HTERT RPE-1 (cell line): ENCODE results near the gene ST14.
"Not testable (repeated sequence)": the region's sequence is repeated elsewhere in the genome, so short reads cannot be mapped to it uniquely, and the experiment has no call there.

Experiments
- in situ Hi-C: fragments of 300-500 bp; cut with MboI; formaldehyde crosslinking; loops from 4 replicates; pipeline ENCODE4 v1.14.3; 2020; ENCODE audit warnings: low sequenced_read_pairs

The ST14 gene

DNA sequence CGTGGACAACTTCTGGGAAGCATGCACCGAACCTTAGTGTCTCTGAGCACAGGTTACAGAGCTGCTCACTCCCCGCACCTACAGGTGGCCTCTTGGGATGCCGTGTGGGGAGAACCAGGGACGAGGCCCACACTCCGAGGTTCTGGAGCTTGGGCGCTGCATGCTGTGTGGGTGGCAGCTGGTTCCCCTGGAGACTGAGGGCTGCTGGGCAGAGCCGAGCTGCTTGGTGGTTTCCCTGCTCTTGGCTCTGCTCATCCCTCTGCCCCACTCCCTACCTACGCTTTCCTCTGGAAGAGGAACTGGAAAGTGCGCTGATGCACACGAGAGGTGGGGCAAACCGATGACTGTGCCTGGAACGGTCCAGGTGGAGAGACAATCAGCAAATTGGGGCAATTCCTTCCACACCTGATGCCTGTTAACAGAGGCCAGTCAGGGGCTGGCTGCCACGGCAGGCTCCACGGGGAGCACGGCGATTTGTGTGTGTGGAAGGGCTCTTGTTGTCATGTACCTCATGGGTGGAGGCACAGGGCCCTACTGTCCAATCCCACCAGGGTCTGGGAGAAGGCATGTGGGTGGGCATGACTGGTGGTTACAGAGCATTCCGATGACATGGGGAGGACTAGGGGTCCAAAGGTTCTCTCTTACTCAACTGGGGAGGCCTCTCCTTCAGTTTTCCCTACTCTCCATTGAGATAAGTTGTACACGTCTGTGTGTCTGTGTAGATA, 60.9 kb downstream of the ST14 start:
- in situ Hi-C loops, result no loop called here

DNA sequence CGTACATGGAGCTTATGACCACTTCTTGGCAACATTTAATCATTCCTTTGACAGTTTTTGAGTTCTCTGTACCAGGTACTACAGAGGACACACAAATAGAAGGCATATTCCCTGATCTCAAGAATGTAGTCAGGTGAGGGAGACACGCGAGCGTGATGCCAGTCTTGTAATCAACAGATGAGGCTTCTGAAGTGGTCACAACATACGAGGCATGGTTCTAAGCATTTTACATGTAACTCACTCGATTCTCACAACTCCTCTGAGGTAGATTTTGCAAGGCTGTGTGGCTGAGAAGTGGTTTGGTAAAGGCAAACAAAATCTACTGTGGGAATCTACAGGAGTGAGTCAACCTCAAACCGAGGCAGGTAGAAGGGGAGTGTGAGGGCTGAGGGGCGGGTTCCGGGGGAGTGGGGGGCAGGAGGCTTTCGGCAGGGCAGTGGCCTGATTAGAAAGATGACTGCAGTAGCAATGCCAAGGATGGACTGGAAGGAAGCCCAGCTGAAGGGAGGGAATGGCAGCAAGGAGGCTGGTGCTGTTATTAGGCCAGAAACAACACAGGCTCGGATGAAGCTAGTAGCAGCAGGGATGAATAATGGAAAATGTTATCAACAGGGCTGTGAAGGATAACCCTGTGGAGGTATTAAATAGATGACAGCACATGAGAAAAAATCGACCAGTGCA, 63.8 kb downstream of the ST14 start:
- in situ Hi-C loops, result no loop called here

DNA sequence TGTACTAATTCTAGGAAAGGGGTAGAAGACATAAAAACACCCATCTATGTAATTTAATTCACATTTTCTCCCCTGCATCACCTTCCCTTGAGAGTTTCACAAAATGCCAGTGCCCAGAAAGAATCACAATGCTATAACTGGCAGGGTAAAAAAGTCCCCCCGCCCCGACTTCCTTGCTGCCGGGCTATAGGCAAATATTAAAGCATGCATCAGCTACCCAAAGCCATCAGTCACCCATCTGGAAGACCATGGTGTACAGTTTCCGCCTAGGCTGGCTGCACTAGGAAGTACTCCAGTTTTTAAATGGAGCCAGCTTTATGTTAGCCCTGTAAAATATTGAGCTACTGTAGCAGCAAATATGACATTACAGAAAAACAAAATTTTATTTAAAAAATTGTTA, 67.8 kb downstream of the ST14 start:
- in situ Hi-C loops, result no loop called here

DNA sequence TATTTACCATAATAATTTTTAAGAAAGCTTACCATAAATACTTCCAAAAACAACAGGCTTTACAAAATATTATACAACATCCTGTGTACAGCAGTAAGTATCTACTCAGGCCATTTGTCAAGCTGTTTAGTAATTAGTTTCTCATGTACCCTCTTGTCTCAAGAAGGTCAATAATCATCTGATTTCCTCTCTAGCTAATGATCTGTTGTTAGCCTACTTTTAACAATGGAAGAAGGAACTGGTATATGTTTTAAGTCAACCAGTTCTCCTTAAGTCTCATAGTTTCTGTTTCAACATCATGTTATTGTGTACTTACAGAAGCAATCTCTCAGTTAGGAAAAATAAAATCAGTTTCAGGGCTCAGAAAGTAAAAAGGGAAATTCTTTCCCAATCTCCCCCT, 73.9 kb downstream of the ST14 start:
- in situ Hi-C loops, result not testable (repeated sequence)

DNA sequence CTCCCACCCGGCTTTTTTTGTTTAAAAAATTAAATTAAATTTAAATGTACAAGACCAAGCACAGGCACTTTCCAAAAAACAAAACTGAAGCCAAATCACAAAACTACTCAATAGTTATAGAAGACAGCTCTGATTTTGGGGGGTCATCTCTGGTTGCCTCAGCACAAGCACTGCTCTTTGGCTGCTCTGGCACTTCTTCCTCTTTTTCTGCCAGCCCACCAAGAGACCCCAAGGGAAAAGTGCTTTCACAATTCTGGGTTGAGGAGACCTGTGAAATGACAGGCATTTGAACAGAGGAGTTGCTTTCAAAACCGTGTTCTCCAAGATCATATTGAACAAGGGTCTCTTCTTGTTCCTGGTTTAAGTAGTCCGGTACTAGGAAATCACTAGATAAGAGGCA, 74.3 kb downstream of the ST14 start:
- in situ Hi-C loops, result not testable (repeated sequence)

DNA sequence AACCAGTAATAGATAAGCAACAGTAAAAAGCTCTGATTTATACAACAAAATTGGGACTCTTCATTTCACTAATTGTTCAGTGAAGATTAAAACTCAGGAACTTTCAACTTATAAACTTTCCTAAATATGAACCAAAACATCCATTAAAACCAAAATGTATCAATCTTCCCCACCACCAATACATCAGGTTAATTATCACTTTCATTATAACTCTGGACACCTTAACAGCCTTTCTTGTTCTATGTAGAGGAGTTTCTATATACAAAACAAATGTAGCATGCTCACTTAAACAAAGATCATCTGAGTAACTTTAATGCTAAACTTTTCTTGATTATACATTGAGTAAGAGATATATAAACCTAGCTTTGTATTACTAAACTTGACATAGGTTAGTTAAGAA, 74.7 kb downstream of the ST14 start:
- in situ Hi-C loops, result no loop called here

DNA sequence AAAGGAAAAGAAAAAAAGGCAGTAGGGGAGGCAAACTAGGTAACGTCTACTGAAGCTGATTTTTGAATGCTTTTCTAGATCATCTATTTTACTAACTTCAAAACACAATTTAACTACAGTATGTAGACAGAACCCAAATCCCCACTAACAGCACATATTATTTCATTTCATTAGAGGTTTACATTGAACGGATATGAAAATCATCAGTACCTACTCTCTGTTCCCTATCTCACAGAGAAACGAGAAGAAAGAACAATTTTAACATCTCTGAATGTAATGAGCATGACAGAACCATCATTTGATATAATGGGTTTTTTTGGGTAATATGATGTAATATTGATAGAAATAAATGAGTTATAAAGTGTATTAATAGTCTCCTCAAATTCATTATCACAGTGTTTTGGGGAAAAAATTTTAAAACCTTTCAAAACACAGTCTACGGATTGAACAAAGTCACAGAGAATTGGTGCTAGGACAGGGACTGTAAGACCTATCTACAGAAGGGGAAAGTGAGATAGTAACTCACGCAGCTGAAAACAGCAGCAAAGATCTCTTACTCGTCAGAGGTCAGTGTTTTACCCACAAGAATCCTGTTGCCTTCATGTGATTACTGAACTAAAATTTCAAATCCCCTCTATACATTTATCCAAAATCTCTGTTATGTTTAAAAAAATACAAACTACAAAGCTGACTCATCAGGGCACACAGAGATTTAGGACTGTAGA, 77.9 kb downstream of the ST14 start:
- in situ Hi-C loops, result no loop called here

DNA sequence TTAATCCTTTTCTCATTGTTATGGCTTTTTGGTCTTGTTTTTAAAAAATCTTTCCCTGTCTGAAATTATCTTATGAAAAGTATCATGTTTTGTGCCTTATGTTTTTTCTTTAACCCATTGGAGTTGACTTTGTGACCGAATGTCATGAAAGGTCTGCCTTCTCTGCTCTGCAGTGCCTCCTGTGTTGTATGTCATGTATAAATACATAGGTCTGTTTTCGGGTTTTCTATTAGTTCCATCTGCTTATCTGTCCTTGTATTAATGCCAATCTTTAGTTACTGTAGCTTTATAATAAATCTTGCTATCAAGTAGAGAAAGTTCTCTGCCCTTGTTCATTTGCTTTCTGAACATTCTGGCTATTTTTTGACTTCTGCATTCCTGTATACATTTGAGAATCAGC, 82.1 kb downstream of the ST14 start:
- in situ Hi-C loops, result no loop called here

DNA sequence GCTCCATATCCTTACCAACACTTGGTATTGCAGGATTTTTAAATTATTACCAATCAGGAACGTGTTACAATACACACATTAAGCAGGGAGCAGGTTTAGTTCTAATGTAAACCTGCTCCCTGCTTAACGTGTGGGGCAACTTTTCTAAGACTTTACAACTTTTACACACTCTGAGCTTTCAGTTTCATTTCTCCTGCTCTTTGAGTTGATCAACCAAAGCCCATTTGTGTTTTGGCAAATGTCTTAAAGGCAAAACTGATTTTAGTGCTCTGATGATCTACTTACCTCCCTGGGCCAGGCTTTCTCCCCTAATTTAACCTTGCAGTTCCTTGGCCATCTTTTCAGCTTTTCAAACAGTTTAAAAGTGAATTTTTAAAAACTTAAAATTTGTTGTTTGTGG, 84.2 kb downstream of the ST14 start:
- in situ Hi-C loops, result no loop called here

DNA sequence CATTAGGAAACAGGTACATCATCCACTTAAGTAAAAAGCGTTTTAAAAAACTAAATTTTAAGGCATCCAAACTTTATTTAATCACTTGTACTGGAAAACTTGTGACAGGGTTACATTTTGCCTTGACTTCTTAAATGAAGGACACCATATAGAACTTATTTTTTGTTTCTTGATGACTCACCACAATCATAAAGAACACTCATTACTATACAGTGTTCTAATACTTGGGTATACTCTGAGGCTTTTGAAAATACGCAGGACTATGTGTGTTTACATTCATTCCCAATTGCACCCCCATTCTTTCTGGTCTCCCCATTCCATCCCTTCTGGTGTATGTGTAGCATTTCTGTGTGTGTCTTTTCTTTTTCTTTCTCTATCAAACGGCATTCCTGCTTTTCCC, 85.3 kb downstream of the ST14 start:
- in situ Hi-C loops, result no loop called here

DNA sequence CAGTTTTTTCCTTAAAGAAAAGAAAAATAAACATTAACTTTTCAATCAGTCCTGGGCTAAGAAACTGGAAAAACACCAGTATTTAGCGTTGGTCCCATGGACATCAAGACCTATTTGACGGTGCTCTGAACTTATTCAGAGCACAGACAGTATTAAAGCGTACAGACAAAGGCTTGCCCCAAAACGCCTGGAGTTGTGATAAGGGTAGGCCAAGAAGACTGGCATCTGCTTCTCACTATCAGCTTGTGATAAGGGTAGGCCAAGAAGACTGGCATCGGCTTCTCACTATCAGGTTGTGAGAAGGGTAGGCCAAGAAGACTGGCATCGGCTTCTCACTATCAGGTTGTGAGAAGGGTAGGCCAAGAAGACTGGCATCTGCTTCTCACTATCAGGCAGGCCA, 85.8 kb downstream of the ST14 start:
- in situ Hi-C loops, result not testable (repeated sequence)

DNA sequence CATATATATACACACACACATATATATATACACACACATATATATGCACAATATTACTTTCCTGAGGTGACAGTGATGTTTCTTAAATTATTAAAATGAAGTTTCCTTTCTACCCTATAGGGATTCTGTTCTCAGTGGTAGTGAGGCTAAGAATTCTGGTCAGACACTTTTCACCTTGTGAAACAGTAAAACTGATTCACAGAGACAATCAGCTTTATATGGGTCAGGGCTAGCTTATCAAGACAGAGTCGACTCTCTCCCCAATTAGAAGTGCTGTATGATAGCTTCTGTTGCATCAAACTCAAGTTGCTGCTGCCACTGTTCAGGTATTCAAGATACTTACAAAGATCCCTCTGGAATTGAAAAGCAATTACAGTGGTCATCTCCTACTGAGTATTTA, 86.7 kb downstream of the ST14 start:
- in situ Hi-C loops, result no loop called here

DNA sequence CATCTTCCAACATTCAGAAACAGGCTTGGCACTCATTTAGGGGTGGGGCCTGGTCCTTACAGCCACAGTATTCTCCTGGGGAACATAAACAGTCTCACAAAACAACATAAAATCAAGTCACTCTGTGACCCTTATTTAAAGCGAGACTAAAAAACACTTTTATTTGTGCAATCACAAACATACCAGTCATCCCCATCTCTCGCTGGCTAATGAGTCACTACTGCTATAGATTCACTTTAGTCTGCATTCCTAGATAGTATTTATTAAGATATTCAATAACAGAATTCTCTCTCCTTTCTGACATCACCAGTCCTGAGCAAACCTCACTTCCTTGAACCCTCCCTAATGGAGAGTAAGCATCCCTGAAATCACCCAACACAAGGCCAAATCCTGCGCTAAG, 87.2 kb downstream of the ST14 start:
- in situ Hi-C loops, result no loop called here

DNA sequence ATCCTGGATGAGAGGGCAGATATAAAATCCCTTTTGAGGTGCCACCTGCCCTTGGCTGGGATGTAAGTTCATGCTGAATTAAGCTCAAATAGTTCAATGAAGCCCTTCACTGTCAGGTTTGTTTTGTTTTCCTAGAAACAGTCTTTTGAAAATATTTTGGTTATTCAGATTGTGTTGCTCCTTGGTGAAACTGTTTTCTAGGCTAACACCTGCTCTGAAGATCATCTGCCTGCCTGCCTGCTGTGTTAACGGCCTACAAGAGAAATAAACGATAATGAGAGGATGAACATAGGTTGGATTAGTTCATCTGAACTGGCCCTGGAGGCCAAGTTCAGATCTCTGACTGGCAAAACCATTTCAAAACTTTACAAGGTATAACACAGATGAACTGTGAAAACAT, 87.7 kb downstream of the ST14 start:
- in situ Hi-C loops, result no loop called here

DNA sequence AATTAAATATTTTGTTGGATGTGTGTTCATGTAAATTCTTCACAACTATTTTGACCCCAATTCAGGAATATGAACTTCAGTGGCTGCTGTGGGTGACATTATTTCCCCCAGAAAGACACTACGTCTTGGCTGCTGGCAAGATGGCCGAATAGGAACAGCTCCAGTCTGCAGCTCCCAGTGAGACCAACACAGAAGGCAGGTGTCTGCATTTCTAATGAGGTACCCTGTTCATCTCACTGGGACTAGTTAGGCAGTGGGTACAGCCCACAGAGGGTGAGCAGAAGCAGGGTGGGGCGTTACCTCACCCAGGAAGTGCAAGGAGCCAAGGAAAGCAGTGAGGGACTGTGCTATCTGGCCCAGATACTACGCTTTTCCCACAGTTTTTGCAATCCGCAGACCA, 89.8 kb downstream of the ST14 start:
- in situ Hi-C loops, result no loop called here

DNA sequence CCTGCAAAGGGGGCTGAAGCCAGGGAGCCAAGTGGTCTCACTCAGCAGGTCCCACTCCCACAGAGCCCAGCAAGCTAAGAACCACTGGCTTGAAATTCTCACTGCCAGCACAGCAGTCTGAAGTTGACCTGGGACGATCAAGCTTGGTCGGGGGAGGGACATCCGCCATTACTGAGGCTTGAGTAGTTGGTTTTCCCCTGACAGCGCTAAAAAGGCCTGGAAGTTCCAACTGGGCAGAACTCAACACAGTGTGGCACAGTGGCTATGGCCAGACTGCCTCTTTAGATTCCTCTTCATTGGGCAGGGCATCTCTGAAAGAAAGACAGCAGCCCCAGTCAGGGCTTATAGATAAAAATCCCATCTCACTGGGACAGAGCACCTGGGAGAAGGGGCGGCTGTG, 90.3 kb downstream of the ST14 start:
- in situ Hi-C loops, result not testable (repeated sequence)

DNA sequence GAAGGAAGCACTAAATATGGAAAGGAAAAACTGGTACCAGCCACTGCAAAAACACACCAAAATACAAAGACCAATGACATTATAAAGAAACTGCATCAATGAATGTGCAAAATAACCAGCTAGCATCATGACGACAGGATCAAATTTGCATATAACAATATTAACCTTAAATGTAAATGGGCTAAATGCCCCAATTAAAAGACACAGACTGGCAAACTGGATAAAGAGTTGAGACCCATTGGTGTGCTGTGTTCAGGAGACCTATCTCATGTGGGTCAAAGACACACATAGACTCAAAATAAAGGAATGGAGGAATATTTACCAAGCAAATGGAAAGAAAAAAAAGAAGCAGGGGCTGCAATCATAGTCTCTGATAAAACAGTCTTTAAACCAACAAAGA, 92.2 kb downstream of the ST14 start:
- in situ Hi-C loops, result not testable (repeated sequence)
